Stimulated activated CD8-positive, alpha-beta memory T cell treated with anti-CD3 and anti-CD28 coated beads, Interleukin-7, amount 100 ng/mL, for 4 hours (primary cell): ENCODE measurements around the gene COL9A1.
"Not testable (repeated sequence)": the region's sequence is repeated elsewhere in the genome, so short reads cannot be mapped to it uniquely, and the experiment has no call there.

Experiments used
- DNase-seq, 2 donors: peaks; one replicate each; pipeline ENCODE4 v3.0.0-alpha.2; 2020; ENCODE audit warnings: low read depth in 2 of 2

COL9A1 gene

DNA sequence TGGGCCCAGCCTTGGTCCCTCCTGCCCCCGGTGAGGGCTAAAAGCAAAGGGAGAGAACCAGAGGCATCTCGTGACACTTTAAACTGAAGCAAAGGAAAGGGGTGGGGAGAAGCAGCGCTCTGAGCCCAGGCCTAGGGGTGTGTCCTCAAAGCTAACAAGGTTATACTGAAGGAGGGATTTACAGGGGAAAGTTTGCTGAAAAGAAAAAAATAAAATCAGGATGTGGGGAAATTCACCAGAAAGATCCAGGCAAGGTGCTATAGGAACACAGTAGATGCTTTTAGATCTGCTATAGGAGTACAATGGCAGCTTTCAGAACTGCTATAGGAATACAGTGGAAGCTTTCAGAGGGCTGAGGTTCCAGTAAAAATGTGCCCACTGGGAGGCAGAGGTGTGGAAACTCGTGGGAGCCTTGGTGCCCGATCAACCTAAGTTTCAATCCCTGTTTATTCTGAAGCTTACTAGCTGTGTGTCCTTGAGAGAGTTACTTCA, at the start of gene COL9A1:
Gene COL9A1 (minus strand): TSS at position 51 of the 492 bp plus-strand sequence. CDS start 160 bp downstream, outside the sequence.
- DNase-seq = no peak

DNA sequence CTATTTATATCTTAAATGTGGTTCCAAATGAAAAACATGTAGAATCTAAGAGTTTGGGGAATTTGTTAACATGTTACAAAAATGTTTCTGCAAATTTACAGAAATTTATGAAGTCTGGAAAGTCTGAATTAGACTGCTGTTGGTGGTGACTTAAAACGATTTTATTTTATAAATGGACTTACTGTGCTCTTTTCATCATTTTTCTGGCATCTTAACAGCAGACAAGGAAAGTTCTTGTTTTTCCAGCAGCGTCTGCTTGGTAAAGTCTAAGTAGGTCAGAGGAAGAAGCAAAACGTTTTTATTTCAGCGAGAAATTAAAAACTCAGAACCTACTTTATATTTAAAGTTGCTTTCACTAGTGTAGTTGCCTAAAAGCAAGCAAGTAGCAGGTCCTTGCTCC, 48.6 kb upstream of the COL9A1 start:
- no peak for DNase-seq

DNA sequence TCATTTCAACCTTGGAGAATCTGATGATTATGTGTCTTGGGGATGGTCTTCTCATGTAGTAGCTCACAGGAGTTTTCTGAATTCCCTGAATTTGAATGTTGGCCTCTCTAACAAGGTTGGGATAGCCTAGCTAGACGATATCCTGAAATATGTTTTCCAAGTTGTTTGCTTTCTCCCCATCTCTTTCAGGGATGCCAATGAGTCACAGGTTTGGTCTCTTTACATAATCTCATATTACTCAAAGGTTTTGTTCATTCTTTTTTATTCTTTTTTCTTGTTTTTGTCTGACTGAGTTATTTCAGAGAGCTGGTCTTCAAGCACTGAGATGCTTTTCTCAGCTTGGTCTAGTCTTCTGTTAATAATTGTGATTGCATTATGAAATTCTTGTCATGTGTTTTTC, 42.7 kb upstream of the COL9A1 start:
- DNase-seq = no peak

DNA sequence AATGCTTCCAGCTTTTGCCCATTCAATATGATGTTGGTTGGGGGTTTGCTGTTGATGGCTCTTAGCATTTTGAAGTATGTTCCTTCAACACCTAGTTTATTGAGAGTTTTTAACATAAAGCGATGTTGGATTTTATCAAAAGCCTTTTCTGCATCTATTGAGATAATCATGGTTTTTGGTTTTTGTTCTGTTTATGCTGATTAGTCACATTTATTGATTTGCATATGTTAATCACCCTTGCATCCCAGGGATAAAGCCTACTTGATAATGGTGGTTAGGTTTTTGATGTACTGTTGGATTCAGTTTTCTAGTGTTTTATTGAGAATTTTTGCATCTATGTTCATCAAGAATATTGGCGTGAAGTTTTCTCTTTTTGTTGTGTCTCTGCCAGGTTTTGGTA, 40.4 kb upstream of the COL9A1 start:
- DNase-seq = no peak

DNA sequence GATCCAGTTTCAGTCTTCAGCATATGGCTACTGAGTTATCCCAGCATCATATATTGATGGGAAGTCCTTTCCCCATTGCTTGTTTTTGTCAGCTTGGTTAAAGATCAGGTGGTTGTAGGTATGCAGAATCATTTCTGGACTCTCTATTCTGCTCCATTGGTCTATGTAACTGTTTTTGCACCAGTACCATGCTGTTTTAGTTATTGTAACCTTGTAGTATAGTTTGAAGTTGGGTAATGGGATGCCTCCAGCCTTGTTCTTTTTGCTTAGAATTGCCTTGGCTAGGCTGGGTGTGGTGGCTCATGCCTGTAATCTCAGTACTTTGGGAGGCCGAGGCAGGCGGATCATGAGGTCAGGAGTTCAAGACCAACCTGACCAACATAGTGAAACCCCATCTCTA, 36.9 kb upstream of the COL9A1 start:
- DNase-seq = not testable (repeated sequence)

DNA sequence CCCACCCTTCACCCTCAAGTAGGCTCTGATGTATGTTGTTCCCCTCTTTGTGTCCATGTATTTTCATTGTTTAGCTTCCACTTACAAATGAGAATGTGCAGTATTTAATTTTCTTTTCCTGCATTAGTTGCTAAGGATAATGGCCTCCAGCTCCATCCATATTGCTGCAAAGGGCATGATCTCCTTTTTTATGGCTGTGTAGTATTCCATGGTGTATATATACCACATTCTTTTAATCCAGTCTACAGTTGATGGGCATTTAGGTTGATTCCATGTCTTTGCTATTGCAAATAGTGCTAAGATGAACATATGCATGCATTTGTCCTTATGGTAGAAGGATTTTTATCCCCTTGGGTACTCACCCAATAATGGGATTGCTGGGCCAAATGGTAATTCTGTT, 35.9 kb upstream of the COL9A1 start:
- no peak for DNase-seq

DNA sequence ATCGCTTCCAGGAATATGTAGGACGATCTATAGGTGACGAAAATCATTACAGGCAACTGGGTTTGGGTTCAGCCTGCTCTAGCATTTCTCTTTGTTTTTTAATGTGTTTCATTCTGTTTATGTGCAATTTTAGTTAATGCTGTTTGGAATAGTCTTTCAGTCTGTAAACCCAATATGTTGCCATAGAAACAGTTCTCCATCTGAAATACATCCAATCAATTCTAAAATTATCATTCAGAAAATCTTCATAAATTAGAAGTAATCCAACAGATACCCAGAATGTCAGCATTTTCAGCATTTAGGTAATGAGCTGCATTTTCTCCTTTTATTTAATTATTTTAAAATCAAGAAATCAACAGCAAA, 34.8 kb upstream of the COL9A1 start:
- no peak for DNase-seq

DNA sequence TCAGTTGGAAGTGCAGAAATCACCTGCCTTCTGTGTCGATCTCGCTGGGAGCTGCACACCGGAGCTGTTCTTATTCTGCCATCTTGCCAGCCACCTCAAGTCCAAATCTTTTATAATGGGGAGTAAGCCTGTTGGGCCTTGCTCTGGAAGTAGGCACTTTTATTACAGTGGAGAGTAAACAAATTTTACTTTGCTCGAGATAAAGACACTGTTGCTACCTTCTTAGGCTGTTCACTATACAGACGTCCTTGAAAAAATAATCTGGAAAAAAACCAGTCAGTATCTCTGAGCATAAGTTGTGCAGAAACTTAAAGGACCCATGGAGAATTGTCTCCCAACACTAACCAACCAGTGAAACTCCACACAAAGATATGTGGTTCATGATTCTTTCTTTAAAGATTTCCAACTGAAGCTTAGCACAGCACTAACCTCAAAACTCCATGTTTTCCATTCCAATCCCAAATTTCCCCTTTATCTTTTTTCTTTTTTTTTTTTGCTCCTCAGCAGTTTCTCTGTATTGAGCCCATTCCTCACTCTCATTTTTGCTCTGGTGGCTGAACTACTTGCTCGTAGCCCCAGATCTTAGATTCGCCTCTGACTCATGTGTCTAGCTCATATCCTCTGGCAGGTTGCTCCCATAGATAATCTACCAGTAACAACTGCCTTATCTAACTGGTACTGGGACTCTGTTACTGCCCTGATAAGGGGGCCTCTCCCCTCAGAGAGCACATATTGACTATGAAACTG, 34.3 kb upstream of the COL9A1 start:
- no peak for DNase-seq

DNA sequence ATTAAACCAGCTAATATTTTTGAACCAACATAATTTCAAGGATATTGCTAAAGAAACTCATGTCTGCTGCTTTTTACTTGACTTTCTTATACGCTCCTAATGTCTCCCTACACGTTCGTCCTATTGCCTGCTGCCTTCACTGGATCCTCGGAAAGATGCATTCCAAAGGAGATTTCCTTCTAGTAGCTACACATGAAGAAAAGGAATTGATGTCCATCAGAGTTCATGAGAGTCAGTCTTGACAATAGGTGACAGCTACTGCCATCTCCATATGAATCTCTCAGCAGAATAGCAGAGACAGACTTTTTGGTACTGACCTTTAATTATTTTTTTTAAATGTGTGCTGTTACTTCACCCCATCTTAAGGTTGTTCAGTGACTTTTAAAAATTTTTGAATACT, 24.2 kb upstream of the COL9A1 start:
- DNase-seq = no peak

DNA sequence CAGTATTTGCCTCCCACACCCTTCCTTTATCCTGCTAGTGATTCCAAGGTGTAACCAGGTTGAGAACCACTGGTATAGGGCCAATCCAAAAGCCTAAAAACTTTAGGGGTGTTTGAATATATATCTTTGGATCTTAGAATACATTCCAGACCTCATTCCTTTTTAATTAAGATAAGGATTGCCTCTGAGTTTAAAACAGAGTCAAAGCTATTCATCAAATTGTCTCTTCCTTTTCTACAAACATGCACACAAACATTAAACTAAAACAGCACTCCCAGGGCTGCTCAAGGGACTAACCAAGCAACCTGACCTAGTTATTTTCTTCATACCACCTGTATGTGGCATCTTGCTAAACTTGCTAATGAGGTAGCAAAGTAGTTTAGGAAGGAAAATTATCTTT, 22.1 kb upstream of the COL9A1 start:
- no peak for DNase-seq

DNA sequence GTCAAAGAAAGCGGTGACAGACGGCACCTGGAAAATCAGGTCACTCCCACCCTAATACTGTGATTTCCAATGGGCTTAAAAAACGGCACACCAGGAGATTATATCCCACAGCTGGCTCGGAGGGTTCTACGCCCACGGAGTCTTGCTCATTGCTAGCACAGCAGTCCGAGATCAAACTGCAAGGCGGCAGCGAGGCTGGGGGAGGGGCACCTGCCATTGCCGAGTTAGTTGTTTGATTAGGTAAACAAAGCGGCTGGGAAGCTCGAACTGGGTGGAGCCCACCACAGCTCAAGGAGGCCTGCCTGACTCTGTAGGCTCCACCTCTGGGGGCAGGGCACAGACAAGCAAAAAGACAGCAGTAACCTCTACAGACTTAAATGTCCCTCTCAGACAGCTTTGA, 14.9 kb upstream of the COL9A1 start:
- not testable (repeated sequence) for DNase-seq

DNA sequence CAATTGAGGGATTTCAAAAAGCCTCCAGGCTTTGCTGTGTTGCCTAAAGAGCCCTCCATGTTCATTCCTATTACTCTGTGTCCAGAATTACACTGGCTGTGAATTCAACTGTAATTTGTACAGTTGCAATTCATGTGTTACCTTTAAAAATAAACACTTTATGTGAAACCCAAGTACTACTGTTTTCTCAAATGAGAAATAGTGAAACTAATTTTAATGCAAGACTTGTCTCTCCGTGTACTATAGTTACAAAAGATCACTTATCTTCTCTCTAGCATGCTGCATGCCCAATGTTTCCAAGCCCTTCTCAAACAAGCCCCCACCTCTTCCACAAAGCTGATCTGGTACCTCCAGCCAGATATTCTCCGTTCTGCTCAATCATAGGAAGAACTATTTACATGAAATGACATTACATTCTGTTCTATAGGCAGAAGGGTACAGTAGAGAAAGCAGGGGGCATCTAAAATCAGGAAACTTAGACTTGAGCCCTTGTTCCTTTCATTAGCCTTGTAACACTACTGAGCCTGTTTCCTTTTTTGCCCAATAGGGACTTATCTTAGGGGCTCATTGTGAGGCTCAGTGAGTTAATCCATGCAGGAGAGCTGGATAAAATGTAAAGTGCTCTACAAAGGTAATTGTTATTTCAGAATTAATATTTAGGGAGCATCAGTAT, 12.3 kb upstream of the COL9A1 start:
- DNase-seq = no peak

DNA sequence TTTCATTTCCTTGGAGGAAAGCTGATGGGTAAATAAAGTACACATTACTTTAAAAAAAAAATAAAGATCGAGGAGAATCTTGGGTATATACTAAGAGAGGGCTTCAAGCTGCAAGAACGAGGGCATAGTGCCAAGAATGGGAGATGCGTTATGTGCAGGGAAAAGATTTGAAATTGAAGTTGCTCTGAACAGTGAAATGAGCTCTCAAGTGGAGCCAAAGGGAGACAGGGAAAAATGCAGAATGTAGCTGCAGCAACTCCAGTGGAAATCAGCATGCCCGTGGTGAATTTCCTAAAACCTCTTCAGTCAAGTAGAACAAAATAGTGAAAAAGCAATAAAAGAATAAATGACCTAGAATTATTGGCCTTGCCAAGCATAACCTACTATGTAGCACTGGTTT, 11.4 kb upstream of the COL9A1 start:
- DNase-seq = no peak

DNA sequence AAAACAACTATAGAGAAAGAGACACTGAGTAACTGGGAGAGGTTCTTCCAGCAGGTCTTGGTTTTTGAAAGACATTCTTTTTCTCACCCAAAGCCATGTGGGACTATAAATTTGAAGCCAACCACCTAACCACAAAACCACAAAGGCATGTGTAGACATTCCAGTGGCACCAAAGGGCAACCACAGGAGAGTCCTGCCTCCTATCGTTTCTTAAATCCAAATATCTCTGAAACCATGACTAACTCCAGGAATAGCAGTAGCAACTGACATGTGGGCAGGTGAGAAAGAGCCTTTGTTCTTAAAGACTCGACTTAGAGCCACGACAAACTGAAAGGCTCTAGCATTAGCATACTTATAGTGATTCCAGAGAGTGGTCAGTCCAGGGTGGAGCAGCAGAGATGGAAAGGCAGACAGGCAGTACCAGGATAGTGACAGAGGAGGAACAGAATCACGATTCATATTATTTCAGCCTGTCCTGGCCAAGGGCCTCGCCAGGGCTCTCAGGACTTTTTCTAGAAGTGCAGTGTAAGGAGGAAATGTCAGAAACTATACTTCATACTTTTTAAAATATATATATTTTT, 9.4 kb upstream of the COL9A1 start:
- DNase-seq = no peak

DNA sequence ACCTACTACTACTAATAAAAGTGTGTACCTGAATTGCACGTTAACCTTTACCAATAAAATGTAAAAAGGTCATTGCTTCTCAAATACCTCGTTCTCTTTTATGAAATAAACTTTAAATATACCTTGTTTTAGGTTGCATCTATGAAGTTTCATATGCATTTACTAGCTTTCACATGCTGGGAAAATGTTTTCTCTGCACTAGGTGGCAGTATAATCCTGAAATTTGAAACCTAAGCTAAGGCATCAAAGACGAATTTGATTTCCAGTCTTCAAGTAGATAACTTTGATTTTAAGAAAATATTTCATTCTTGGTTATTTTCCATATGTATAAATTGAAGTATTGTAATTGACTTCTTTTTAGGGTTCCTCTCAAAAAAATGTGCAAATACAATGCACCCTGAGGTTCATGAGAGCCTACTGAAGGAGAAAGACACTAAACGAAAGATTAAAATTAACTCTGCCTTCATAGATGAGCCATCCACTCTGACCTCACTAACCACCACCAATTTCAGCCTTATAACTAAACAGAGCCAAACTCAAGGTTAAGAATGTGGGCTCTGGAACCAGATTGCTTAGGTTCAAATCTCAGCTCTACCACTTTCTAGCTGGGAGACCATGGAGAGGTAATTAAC, 7.3 kb upstream of the COL9A1 start:
- no peak for DNase-seq

DNA sequence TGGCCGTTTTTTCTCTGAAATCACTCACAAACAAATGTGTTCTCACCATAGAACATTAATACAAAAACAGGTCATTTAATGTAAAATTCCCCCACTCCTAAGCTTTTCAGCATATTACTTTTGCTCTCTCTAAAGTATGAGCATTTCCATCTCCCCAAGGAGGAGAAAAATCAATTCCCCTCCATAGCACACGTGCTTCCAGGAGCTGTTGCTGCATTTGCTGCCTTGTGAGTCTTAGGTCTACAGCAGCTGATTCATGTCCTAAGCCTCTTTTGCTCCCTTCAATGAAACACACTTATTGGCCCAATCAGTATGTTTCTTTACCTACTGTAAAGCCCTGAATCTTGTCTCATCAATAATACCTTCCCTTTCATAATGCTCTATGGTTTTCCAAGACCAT, 6.4 kb upstream of the COL9A1 start:
- no peak for DNase-seq

DNA sequence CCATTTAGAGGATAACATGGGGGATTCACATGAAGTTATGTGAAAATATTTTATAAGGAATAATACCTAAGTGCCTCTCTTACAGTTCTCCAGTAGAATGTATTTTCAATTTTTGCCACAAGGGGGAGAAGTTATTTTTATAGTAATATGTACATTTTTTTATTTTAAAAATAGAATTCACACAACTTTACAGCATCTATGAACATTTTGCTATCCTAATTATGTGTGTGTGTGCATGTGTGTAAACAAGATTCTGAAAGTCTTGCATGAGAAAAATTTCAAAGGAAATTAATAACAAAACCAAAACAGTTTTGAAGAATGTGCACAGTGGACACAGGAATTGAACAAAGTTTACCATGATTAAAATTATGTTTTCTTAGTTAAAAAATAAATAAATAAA, 5.3 kb upstream of the COL9A1 start:
- not testable (repeated sequence) for DNase-seq

DNA sequence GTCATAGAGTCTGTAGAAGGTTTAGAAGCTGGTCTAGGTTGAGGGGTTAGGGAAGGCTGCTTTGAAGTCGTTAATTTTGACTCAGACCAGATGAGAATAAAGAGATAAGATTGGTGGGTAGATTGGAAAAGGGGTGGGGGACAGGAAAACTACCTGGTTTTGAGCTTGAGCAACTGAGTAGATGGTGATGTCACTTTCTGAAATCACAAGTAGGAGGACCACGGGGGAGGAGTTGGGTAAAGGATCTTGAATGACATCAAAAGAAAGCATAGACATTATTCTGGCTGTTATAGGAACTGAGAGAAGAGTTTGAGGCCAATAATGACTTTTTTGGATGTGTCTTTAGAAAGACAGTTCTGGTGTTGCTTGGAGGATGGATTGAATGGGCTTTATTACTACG, 4.1 kb upstream of the COL9A1 start:
- no peak for DNase-seq

DNA sequence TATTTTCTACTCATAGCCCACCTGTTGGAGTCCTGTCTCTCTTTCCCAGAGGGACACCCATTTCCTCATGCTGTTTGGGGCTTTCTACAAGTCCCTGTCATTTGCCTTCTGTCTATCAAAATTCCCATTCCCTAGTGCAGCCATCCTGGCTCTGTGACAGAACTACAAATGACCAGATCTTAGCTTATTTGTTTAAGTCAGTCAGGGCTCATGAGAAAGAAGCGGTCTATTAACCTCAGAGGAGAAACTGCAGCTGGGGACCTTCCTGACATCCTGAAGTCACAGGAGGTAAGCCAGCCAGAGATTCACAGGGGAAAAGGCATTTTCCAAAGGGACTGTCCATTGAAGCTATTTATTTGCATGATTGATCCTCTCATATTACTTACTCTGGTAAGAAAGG, 1.7 kb upstream of the COL9A1 start:
- DNase-seq = no peak

DNA sequence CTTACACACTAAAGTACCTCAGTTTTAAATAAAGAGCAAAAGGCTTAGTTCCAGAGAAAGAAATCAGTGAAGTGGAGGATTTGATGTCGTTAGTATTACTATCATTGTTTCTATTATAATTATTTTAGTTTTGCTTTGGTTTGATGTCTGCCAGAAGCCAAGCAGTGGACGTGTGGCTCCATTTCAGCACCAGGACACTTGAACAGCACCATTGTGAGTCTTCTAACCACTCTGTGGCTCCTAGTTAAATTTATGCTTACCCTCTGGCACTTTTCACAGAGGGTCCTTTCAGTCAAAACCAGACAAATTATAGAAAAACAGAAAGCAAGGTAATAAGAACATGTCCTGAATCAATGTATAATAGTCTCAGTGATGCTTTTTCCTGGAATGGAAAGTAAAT, 3.4 kb downstream of the COL9A1 start:
- DNase-seq = no peak

DNA sequence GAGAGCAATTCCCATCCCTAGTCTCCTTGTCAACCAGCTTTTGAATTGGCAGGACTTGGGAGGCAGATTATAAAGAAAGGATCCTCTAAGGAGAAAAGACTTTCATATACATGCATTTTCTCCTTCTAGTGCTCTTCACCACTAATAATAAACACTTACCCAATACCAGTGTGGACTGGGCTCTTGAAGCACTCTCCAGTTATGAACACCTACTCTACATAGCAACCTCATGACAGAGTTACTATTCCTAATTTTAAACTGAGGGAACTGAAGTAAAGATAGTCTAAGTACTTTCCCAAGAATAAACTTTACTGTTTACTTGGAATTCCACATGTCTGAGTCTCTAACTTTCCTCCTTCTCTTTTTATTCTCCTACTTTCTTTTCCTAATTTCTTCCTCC, 4.8 kb downstream of the COL9A1 start:
- no peak for DNase-seq

DNA sequence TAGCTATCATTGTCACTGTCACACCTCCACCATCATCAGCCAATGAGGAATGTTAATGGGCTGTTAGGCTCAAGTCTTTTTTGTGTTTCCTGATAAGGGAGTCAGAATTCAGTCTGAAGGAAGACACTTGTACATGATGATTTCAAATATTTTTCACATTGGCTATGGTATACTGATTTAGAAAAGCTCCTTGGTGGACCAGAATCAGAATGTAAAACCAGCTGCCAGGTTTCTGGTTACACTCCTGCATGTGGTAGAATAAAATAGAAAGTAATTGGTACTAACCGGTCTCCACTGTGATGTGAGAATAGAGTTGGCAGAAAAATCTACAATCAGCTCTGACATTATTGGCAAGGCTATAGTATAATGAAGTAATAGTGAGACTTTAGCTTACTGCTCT, 10.7 kb downstream of the COL9A1 start:
- no peak for DNase-seq

DNA sequence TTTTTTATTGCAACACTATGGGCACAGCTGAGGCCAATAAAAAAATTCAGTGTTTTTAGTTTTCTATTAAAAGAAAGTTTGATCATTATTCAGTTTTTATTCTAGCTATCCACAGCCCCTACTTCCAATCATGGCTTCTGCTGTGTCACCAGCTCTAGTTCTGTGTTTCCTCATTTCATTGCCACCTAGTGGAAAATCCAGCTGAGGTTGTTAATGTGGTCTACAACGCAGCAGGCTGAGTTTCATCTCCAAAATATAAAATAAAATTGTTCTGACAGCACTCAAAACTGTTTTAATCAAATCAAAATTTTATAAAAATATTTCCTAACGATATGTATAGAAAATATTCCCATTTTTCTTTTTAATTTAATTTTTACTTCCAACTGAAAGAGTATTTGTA, 13.6 kb downstream of the COL9A1 start:
- no peak for DNase-seq
